Measurements from ENCODE around the gene ITGA2. TPM values are rescaled to one million over a fixed set of nuclear protein-coding genes. Genes with fewer than 3 reads are reported as not detected.
A peak's percentile ranks its signal among the peaks of the same experiment; 100 is the strongest.

ITGA2 gene
- total RNA-seq: 1 to 10 TPM; 2.7 to 2.8 TPM
- 0.51 TPM for polyA plus RNA-seq

- H3K9me3 ChIP-seq (ENCODE audit: low read length): no peaks in the 10 kb centered on the region
- ChIA-PET CTCF (interaction anchor here (1.3 to 2.7 kb wide), 2 partner anchors 40 to 106 kb away, joined by 3 to 11 read pairs; no protein-coding TSS in a partner anchor), POLR2A (no interaction called here)
- H3K27ac ChIP-seq (ENCODE audit: low read depth, low read length): no peak within 1 kb of the TSS
- H3K27ac Mint-ChIP-seq: peak within 1 kb of the TSS in 2 of 8 donors; percentile 20 to 46
- no peaks in the 10 kb centered on the region for H3K27me3 ChIP-seq (ENCODE audit: insufficient read depth, low read length, poor library complexity, severe bottlenecking)
- DNase-seq: peak; percentile 2 to 49 (median 10)
- H3K27me3 Mint-ChIP-seq: peaks cover 0 to 16% of the 10 kb centered on the region in 2 donors
- peaks cover 6% of the 10 kb centered on the region for H3K4me1 ChIP-seq (ENCODE audit: insufficient read depth, low read length)
- no peaks in the 10 kb centered on the region for H3K36me3 ChIP-seq (ENCODE audit: insufficient read depth, low read length)
- no peaks in the 10 kb centered on the region for H3K9me3 Mint-ChIP-seq
- H3K4me3 ChIP-seq (ENCODE audit: low read length): peak within 1 kb of the TSS; percentile 56
- H3K4me1 Mint-ChIP-seq: peaks cover 4 to 19% (median 15%) of the 10 kb centered on the region in 3 donors
- H3K36me3 Mint-ChIP-seq: no peaks in the 10 kb centered on the region
- H3K4me3 Mint-ChIP-seq: peak within 1 kb of the TSS; percentile 71 to 87 (median 75)
These were observed at the start of gene ITGA2 for GRCh38 chr5:52989025-52989780. ITGA2 (plus strand) TSS chr5:52989352; CDS start chr5:52989469, 117 bp downstream.

- H3K27ac ChIP-seq (ENCODE audit: low read depth, low read length): no peak overlapping the region
- CTCF ChIA-PET: interaction anchor here (1.6 kb wide), 1 partner anchor 146 kb away, joined by 4 read pairs; no protein-coding TSS in a partner anchor
- Mint-ChIP-seq H3K27me3 (peaks cover 0 to 4% of the 10 kb centered on the region in 2 donors), H3K9me3 (no peaks in the 10 kb centered on the region), H3K36me3 (peaks cover 0 to 26% (median 2%) of the 10 kb centered on the region in 3 donors), H3K4me1 (peaks cover 10 to 20% (median 17%) of the 10 kb centered on the region in 3 donors), H3K4me3 (no peak overlapping the region), H3K27ac (peak overlapping the region in 1 of 8 donors; percentile 22)
- H3K9me3 ChIP-seq (ENCODE audit: low read length): no peaks in the 10 kb centered on the region
- DNase-seq: no peak
- no peaks in the 10 kb centered on the region for H3K36me3 ChIP-seq (ENCODE audit: insufficient read depth, low read length)
- no peak overlapping the region for H3K4me3 ChIP-seq (ENCODE audit: low read length)
- POLR2A ChIA-PET: no interaction called here
- H3K27me3 ChIP-seq (ENCODE audit: insufficient read depth, low read length, poor library complexity, severe bottlenecking): no peaks in the 10 kb centered on the region
- no peaks in the 10 kb centered on the region for H3K4me1 ChIP-seq (ENCODE audit: insufficient read depth, low read length)
These were observed 45.9 kb upstream of the ITGA2 start for GRCh38 chr5:52943285-52943684.

DNA sequence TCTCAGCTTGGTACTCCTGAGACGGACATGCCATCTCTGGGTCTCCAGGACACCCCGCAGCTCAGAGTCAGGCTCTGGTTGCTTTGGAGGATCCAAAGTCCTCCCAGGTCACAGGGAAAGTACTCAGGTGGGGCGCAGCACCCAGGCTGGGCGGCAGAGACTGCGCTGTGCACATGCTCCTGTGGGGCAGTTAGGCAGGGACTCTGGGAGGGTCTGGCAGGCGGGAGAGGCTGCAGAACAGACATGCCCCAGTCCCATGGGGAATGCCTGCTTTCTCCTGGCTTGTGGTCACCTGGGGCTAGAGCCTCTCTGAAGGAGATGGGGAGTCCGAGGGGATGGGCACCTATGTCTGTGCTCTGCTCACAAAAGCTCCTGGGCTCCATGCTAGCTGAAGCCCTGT is 45.3 kb upstream of the ITGA2 start:
- CTCF ChIA-PET: interaction anchor here (1.6 kb wide), 1 partner anchor 145 kb away, joined by 4 read pairs; no protein-coding TSS in a partner anchor

GRCh38 chr5:52945040-52945439 is 44.1 kb upstream of the ITGA2 start:
- Mint-ChIP-seq H3K9me3 (no peaks in the 10 kb centered on the region), H3K27me3 (peaks cover 0 to 4% of the 10 kb centered on the region in 2 donors), H3K27ac (peak overlapping the region in 5 of 8 donors; percentile 33 to 81 (median 70)), H3K36me3 (peaks cover 0 to 21% (median 2%) of the 10 kb centered on the region in 3 donors), H3K4me1 (peaks cover 14 to 25% (median 23%) of the 10 kb centered on the region in 3 donors), H3K4me3 (peak overlapping the region; percentile 73 to 87 (median 80))
- CTCF ChIA-PET: interaction anchor here (1.0 kb wide), 1 partner anchor 16 kb away, joined by 3 read pairs; no protein-coding TSS in a partner anchor
- H3K4me1 ChIP-seq (ENCODE audit: insufficient read depth, low read length): peaks cover 3% of the 10 kb centered on the region
- no peaks in the 10 kb centered on the region for H3K27me3 ChIP-seq (ENCODE audit: insufficient read depth, low read length, poor library complexity, severe bottlenecking)
- H3K4me3 ChIP-seq (ENCODE audit: low read length): peak overlapping the region; percentile 27
- no peak overlapping the region for H3K27ac ChIP-seq (ENCODE audit: low read depth, low read length)
- DNase-seq: no peak
- no peaks in the 10 kb centered on the region for H3K9me3 ChIP-seq (ENCODE audit: low read length)
- H3K36me3 ChIP-seq (ENCODE audit: insufficient read depth, low read length): no peaks in the 10 kb centered on the region
- POLR2A ChIA-PET: no interaction called here

More for the DNA sequence above, 45.3 kb upstream of the ITGA2 start:
- H3K27ac Mint-ChIP-seq: no peak overlapping the region
- H3K27me3 ChIP-seq (ENCODE audit: insufficient read depth, low read length, poor library complexity, severe bottlenecking): no peaks in the 10 kb centered on the region
- no peak overlapping the region for H3K27ac ChIP-seq (ENCODE audit: low read depth, low read length)
- no peaks in the 10 kb centered on the region for H3K36me3 ChIP-seq (ENCODE audit: insufficient read depth, low read length)
- H3K4me3 ChIP-seq (ENCODE audit: low read length): no peak overlapping the region
- peaks cover 3% of the 10 kb centered on the region for H3K4me1 ChIP-seq (ENCODE audit: insufficient read depth, low read length)
- H3K9me3 ChIP-seq (ENCODE audit: low read length): no peaks in the 10 kb centered on the region
- no peaks in the 10 kb centered on the region for H3K9me3 Mint-ChIP-seq
- peaks cover 0 to 4% of the 10 kb centered on the region in 2 donors for H3K27me3 Mint-ChIP-seq
- peaks cover 14 to 25% (median 22%) of the 10 kb centered on the region in 3 donors for H3K4me1 Mint-ChIP-seq
- peaks cover 0 to 24% (median 2%) of the 10 kb centered on the region in 3 donors for H3K36me3 Mint-ChIP-seq
- POLR2A ChIA-PET: no interaction called here
- DNase-seq: no peak
- H3K4me3 Mint-ChIP-seq: peak overlapping the region in 1 of 7 donors; percentile 18

DNA sequence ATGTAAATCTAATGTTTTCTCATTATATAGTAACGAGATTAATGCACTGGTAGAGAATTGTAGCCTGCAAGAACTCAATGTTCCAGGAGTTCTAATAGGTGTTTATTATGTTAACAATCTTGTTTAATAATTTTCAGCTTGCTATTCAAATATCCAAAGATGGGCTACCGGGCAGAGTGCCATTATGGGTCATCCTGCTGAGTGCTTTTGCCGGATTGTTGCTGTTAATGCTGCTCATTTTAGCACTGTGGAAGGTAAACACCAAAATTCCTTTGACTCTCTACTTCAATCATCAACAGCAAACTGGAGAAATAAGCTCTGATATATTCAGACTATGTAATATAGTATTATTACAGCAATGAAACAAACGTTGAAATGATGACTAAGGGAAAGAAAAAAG is 41.9 kb upstream of the ITGA2 start:
- no peaks in the 10 kb centered on the region for H3K27me3 ChIP-seq (ENCODE audit: insufficient read depth, low read length, poor library complexity, severe bottlenecking)
- peaks cover 14 to 25% (median 23%) of the 10 kb centered on the region in 3 donors for H3K4me1 Mint-ChIP-seq
- H3K9me3 ChIP-seq (ENCODE audit: low read length): no peaks in the 10 kb centered on the region
- H3K36me3 Mint-ChIP-seq: peaks cover 0 to 9% (median 0%) of the 10 kb centered on the region in 3 donors
- no peaks in the 10 kb centered on the region for H3K9me3 Mint-ChIP-seq
- H3K27me3 Mint-ChIP-seq: peaks cover 0 to 4% of the 10 kb centered on the region in 2 donors
- no peaks in the 10 kb centered on the region for H3K36me3 ChIP-seq (ENCODE audit: insufficient read depth, low read length)
- POLR2A ChIA-PET: no interaction called here
- peaks cover 3% of the 10 kb centered on the region for H3K4me1 ChIP-seq (ENCODE audit: insufficient read depth, low read length)
- H3K4me3 Mint-ChIP-seq: no peak overlapping the region
- no peak for DNase-seq
- H3K4me3 ChIP-seq (ENCODE audit: low read length): no peak overlapping the region
- CTCF ChIA-PET: interaction anchor here (2.8 to 3.1 kb wide), 2 partner anchors 43 to 150 kb away, joined by 11 to 24 read pairs; partner anchors contain the start of gene ITGA2
- no peak overlapping the region for H3K27ac Mint-ChIP-seq
- H3K27ac ChIP-seq (ENCODE audit: low read depth, low read length): no peak overlapping the region

DNA sequence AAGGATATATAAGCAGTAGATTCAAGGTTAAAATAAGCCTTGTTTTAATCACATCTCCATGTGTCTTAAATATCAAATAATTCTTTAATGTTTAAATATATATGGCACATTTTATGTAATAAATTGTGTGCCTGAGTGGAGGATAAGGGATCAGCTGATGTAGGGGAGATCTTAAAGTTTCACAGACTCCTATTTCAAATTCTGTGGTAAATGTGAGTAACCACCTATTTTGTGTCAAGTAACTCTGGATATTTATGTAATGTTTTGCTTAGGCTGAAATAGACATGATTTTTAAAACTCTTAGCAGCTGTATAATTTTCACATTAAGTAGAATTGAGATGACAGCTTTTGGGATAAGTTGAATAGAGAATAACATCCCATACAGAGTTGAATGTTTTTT is 41.3 kb upstream of the ITGA2 start:
- peaks cover 0 to 10% (median 0%) of the 10 kb centered on the region in 3 donors for H3K36me3 Mint-ChIP-seq
- no peaks in the 10 kb centered on the region for H3K9me3 ChIP-seq (ENCODE audit: low read length)
- H3K27me3 ChIP-seq (ENCODE audit: insufficient read depth, low read length, poor library complexity, severe bottlenecking): no peaks in the 10 kb centered on the region
- H3K27me3 Mint-ChIP-seq: peaks cover 0 to 4% of the 10 kb centered on the region in 2 donors
- H3K4me1 Mint-ChIP-seq: peaks cover 14 to 25% (median 23%) of the 10 kb centered on the region in 3 donors
- no peak overlapping the region for H3K27ac Mint-ChIP-seq
- H3K9me3 Mint-ChIP-seq: no peaks in the 10 kb centered on the region
- ChIA-PET POLR2A (no interaction called here), CTCF (interaction anchor here (0.7 to 3.1 kb wide), 10 partner anchors 7 to 1282 kb away, joined by 3 to 24 read pairs (median 7); partner anchors contain the start of genes ITGA2 and MOCS2)
- H3K4me3 ChIP-seq (ENCODE audit: low read length): no peak overlapping the region
- H3K4me3 Mint-ChIP-seq: no peak overlapping the region
- no peaks in the 10 kb centered on the region for H3K36me3 ChIP-seq (ENCODE audit: insufficient read depth, low read length)
- H3K4me1 ChIP-seq (ENCODE audit: insufficient read depth, low read length): peaks cover 3% of the 10 kb centered on the region
- no peak for DNase-seq
- no peak overlapping the region for H3K27ac ChIP-seq (ENCODE audit: low read depth, low read length)

- POLR2A ChIA-PET: no interaction called here
- H3K27me3 ChIP-seq (ENCODE audit: insufficient read depth, low read length, poor library complexity, severe bottlenecking): no peaks in the 10 kb centered on the region
These were observed 40.6 kb upstream of the ITGA2 start for GRCh38 chr5:52948418-52949076.

More at GRCh38 chr5:52948418-52949076, 40.6 kb upstream of the ITGA2 start:
- H3K9me3 Mint-ChIP-seq: no peaks in the 10 kb centered on the region
- peaks cover 0 to 9% (median 0%) of the 10 kb centered on the region in 3 donors for H3K36me3 Mint-ChIP-seq
- H3K4me1 Mint-ChIP-seq: peaks cover 14 to 25% (median 23%) of the 10 kb centered on the region in 3 donors
- H3K4me1 ChIP-seq (ENCODE audit: insufficient read depth, low read length): peaks cover 3% of the 10 kb centered on the region
- H3K36me3 ChIP-seq (ENCODE audit: insufficient read depth, low read length): no peaks in the 10 kb centered on the region
- H3K4me3 ChIP-seq (ENCODE audit: low read length): no peak overlapping the region
- H3K9me3 ChIP-seq (ENCODE audit: low read length): no peaks in the 10 kb centered on the region
- peak; percentile 19 to 73 (median 58) for DNase-seq
- no peak overlapping the region for H3K4me3 Mint-ChIP-seq
- no peak overlapping the region for H3K27ac ChIP-seq (ENCODE audit: low read depth, low read length)
- CTCF ChIA-PET: interaction anchor here (0.7 to 3.1 kb wide), 13 partner anchors 8 to 1281 kb away, joined by 3 to 24 read pairs (median 6); partner anchors contain the start of genes ITGA2 and MOCS2
- peak overlapping the region in 2 of 8 donors; percentile 15 to 41 for H3K27ac Mint-ChIP-seq
- peaks cover 0 to 4% of the 10 kb centered on the region in 2 donors for H3K27me3 Mint-ChIP-seq
